ENCODE results near the gene MYL10.

GRCh38 chr7:101572156-101572555 lies 56.9 kb downstream of the MYL10 start:
- TF ChIP-seq POLR2AphosphoS5 (IDR thresholded peaks at IDR 0.05) (no peak), CTCF (IDR thresholded peaks at IDR 0.05) (no peak)

Measured in transverse colon (tissue), 4 donors.